K562 (cell line): Measurements from ENCODE around the gene MADD. TPM values are rescaled to one million over a fixed set of nuclear protein-coding genes. Genes with fewer than 3 reads are reported as not detected.

ENCODE experiments used
- ATF7 ChIP-seq: fragments of 450-650 bp; IDR thresholded peaks from 2 replicates; pipeline ENCODE4 v1.7.1; 2014; ENCODE audit warnings: mild to moderate bottlenecking, moderate library complexity
- CEBPB ChIP-seq: fragments of 450-650 bp; IDR thresholded peaks from 2 replicates; pipeline ENCODE4 v1.6.1; 2016; ENCODE audit warnings: missing genetic modification characterization, missing compliant biosample characterization
- COPS2 ChIP-seq: fragments of 450-650 bp; conservative IDR thresholded peaks from 2 replicates; pipeline ENCODE4 v1.6.1; 2016; ENCODE audit warnings: mild to moderate bottlenecking, moderate library complexity
- DPF2 ChIP-seq: fragments of 450-650 bp; IDR thresholded peaks from 2 replicates; pipeline ENCODE4 v1.6.1; 2016
- ELF1 ChIP-seq: fragments of 200-800 bp; sonication (Bioruptor generic); IDR thresholded peaks from 2 replicates; pipeline ENCODE4 v1.6.1; 2016; ENCODE audit warnings: missing genetic modification characterization, missing compliant biosample characterization
- GATAD2A ChIP-seq: fragments of 450-650 bp; IDR thresholded peaks from 2 replicates; pipeline ENCODE4 v1.6.1; 2017
- JUND ChIP-seq, 2 experiments: IDR thresholded peaks; 2 replicates in 1 of 2; 3 replicates in 1 of 2; pipeline ENCODE4 v1.6.1; 2011; ENCODE audit warnings: borderline replicate concordance in 2 of 2, low read depth in 2 of 2, low read length in 2 of 2, improper control_type of control experiment in 1 of 2, missing biosample characterization in 1 of 2, missing genetic modification characterization in 1 of 2, missing genetic modification reagents in 1 of 2
- KLF13 ChIP-seq: fragments of 450-650 bp; IDR thresholded peaks from 2 replicates; pipeline ENCODE4 v1.6.1; 2016; ENCODE audit warnings: missing genetic modification characterization, low read depth, mild to moderate bottlenecking, missing compliant biosample characterization, moderate library complexity, borderline replicate concordance
- MBD2 ChIP-seq: sonication (generic); IDR thresholded peaks from 2 replicates; pipeline ENCODE4 v1.6.1; 2016; ENCODE audit warnings: low read depth, borderline replicate concordance
- MITF ChIP-seq: IDR thresholded peaks from 2 replicates; pipeline ENCODE4 v1.6.1; 2014; ENCODE audit warnings: antibody characterized with exemption
- PHF20 ChIP-seq: fragments of 450-650 bp; IDR thresholded peaks from 2 replicates; pipeline ENCODE4 v1.6.1; 2018; ENCODE audit not compliant: partially characterized antibody
- POLR2AphosphoS5 ChIP-seq: IDR thresholded peaks from 2 replicates; pipeline ENCODE4 v1.6.1; 2011; ENCODE audit warnings: mild to moderate bottlenecking, low read depth, low read length, moderate library complexity; ENCODE audit not compliant: control insufficient read depth, insufficient read depth
- PTRF ChIP-seq: fragments of 450-650 bp; IDR thresholded peaks from 2 replicates; pipeline ENCODE4 v1.6.1; 2016; ENCODE audit warnings: mild to moderate bottlenecking, missing genetic modification characterization, missing compliant biosample characterization
- RB1 ChIP-seq: fragments of 450-650 bp; IDR thresholded peaks from 2 replicates; pipeline ENCODE4 v1.6.1; 2017; ENCODE audit warnings: low read depth, mild to moderate bottlenecking
- RHOXF2B ChIP-seq: fragments of 250-450 bp; sonication (Bioruptor Pico); conservative IDR thresholded peaks from 2 replicates; pipeline ENCODE4 v1.5.1; 2021
- RNF2 ChIP-seq: sonication (generic); IDR thresholded peaks from 2 replicates; pipeline ENCODE4 v1.6.1; 2016
- SIN3A ChIP-seq, 2 experiments: fragments of 150-350 bp in 1 of 2; IDR thresholded peaks; 2 replicates each; pipeline ENCODE4 v1.6.1; 2011 to 2016; ENCODE audit warnings: borderline replicate concordance in 2 of 2, low read depth in 2 of 2, low read length in 2 of 2, mild to moderate bottlenecking in 2 of 2, moderate library complexity in 2 of 2; ENCODE audit not compliant: control insufficient read depth in 1 of 2
- SRF ChIP-seq, 2 experiments: fragments of 250-450, 450-650 bp in 1 of 2; sonication (Bioruptor Pico) in 1 of 2; sonication (generic) in 1 of 2; formaldehyde crosslinking; IDR thresholded peaks; 2 replicates each; pipeline versions ENCODE4 v1.5.0 to v1.5.1; 2020 to 2022; ENCODE audit warnings: mild to moderate bottlenecking in 1 of 2, missing genetic modification reagents in 1 of 2
- TAF1 ChIP-seq: IDR thresholded peaks from 2 replicates; pipeline ENCODE4 v1.6.1; 2011; ENCODE audit warnings: mild to moderate bottlenecking, low read length, moderate library complexity; ENCODE audit not compliant: insufficient read depth, control insufficient read depth, severe bottlenecking; ENCODE audit errors: extremely low read depth
- ZBTB12 ChIP-seq: fragments of 250-450 bp; sonication (Bioruptor Pico); IDR thresholded peaks from 2 replicates; pipeline ENCODE4 v1.4.0; 2020
- ZFP30 ChIP-seq: fragments of 250-450 bp; sonication (Bioruptor Pico); IDR thresholded peaks from 2 replicates; pipeline ENCODE4 v1.8.0; 2022; ENCODE audit warnings: moderate library complexity, mild to moderate bottlenecking, inconsistent platforms, borderline replicate concordance
- ZNF347 ChIP-seq: fragments of 450-650 bp; formaldehyde crosslinking; IDR thresholded peaks from 2 replicates; pipeline ENCODE4 v1.4.0; 2020; ENCODE audit warnings: low read depth, mild to moderate bottlenecking, moderate library complexity
- ZNF431 ChIP-seq: sonication (generic); formaldehyde crosslinking; IDR thresholded peaks from 2 replicates; pipeline ENCODE4 v1.8.0; 2022; ENCODE audit warnings: mild to moderate bottlenecking, missing genetic modification reagents
- polyA plus RNA-seq, 8 experiments: library from polyadenylated mRNA; depleted of rRNA in 4 of 8; stranded (reverse) in 5 of 8; unstranded in 3 of 8; fragments of >200 nt; fragmentation: Nextera tagmentation in 2 of 8; fragmentation: Illumina TruSeq in 1 of 8; extraction: Ambion mirVana in 2 of 8; extraction: Trizol in 1 of 8; gene quantifications; 2 replicates each; pipeline versions ENCODE4 v1.2.1 to v1.2.3, GENCODE V29; 2011 to 2014; ENCODE audit warnings: inconsistent platforms in 1 of 8, missing spikeins in 1 of 8
- total RNA-seq, 7 experiments: library from RNA; depleted of rRNA in 6 of 7; stranded (reverse); fragments of >200 nt in 6 of 7; fragmentation: Illumina TruSeq in 2 of 7; extraction: Trizol in 2 of 7; gene quantifications; 2 replicates each; pipeline versions ENCODE4 v1.2.1 to v1.2.3, GENCODE V29; 2011 to 2021; ENCODE audit warnings: low replicate concordance in 1 of 7
- TF ChIP-seq, protein P1 (sequence below): sonication (generic); formaldehyde crosslinking; IDR thresholded peaks from 2 replicates; pipeline ENCODE4 v1.8.1; 2023; ENCODE audit warnings: mild to moderate bottlenecking, missing genetic modification reagents, moderate library complexity

Gene MADD
- total and polyA plus RNA-seq, 9 of the 15 experiments (the other 6 are each of a cell fraction or from before 2014, with no cell fraction given) = 0.68 to 57.6 (median 33.6) TPM

GRCh38 chr11:47378010-47378835 lies 108.3 kb downstream of the MADD start, which contains the start of gene SPI1 (continued):
- TF ChIP-seq RB1 (0 out of 2 replicates have a peak, but pooled peaks have one; percentile 26), ZBTB12 (CRISPR knock-in tag) (0 out of 2 replicates have a peak, but pooled peaks have one; percentile 31), ZNF347 (no peak), COPS2 (no peak), MITF (peak; percentile 48; the same call in 1 of the 2 replicates), SRF (CRISPR knock-in tag; IDR thresholded peaks at IDR 0.05) (peak in 1 of 2 experiments; percentile 46; a peak in 1 of 4 replicates), PHF20 (peak; percentile 78), GATAD2A (0 out of 2 replicates have a peak, but pooled peaks have one; percentile 73), TAF1 (peak; percentile 56), ATF7 (peak; percentile 99), SIN3A (IDR thresholded peaks at IDR 0.05; ENCODE audit: borderline replicate concordance in 2 of 2, control insufficient read depth in 1 of 2, low read depth in 2 of 2, low read length in 2 of 2) (peak in 1 of 2 experiments; percentile 34; a peak in 1 of 4 replicates), CEBPB (tag) (peak; percentile 83), POLR2AphosphoS5 (peak; percentile 92), JUND (IDR thresholded peaks at IDR 0.05; ENCODE audit: borderline replicate concordance, low read depth, low read length) (peak; percentile 98), JUND (tag; IDR thresholded peaks at IDR 0.05; ENCODE audit: borderline replicate concordance, low read depth, low read length) (peak; percentile 97; the same call in 2 of the 3 replicates), ZNF431 (0 out of 2 replicates have a peak, but pooled peaks have one; percentile 15), PTRF (no peak), ELF1 (tag) (peak; percentile 82), DPF2 (peak; percentile 96), RHOXF2B (no peak), KLF13 (tag) (0 out of 2 replicates have a peak, but pooled peaks have one; percentile 15), MBD2 (peak; percentile 71), RNF2 (peak; percentile 86), ZFP30 (CRISPR knock-in tag) (no peak)
- TF ChIP-seq, protein P1, sequence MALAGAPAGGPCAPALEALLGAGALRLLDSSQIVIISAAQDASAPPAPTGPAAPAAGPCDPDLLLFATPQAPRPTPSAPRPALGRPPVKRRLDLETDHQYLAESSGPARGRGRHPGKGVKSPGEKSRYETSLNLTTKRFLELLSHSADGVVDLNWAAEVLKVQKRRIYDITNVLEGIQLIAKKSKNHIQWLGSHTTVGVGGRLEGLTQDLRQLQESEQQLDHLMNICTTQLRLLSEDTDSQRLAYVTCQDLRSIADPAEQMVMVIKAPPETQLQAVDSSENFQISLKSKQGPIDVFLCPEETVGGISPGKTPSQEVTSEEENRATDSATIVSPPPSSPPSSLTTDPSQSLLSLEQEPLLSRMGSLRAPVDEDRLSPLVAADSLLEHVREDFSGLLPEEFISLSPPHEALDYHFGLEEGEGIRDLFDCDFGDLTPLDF (CRISPR knock-in tag) = no peak
